A549 (cell line): ENCODE results near the gene SLC6A20.

Experiments
- CBX2 ChIP-seq: fragments of 200-600 bp; sonication (generic); IDR thresholded peaks from 2 replicates; pipeline ENCODE4 v1.6.1; 2016; ENCODE audit warnings: low read depth, mild to moderate bottlenecking, borderline replicate concordance
- CTCF ChIP-seq: fragments of >200 bp; sonication (Bioruptor Twin); formaldehyde crosslinking; IDR thresholded peaks from 3 replicates; pipeline ENCODE4 v1.5.1; 2016
- EHMT2 ChIP-seq: fragments of 200-600 bp; sonication (generic); IDR thresholded peaks from 2 replicates; pipeline ENCODE4 v1.6.1; 2016; ENCODE audit warnings: antibody characterized with exemption, low read depth, mild to moderate bottlenecking, moderate library complexity
- EP300 ChIP-seq, 2 experiments: fragments of >200 bp; sonication (Bioruptor Twin); formaldehyde crosslinking; IDR thresholded peaks; 2 replicates in 1 of 2; 3 replicates in 1 of 2; pipeline ENCODE4 v1.6.1; 2016 to 2017
- FOSB ChIP-seq: fragments of 250-450 bp; sonication (Bioruptor Pico); IDR thresholded peaks from 2 replicates; pipeline ENCODE4 v1.5.0; 2020; ENCODE audit warnings: mild to moderate bottlenecking, moderate library complexity
- JUNB ChIP-seq: fragments of >200 bp; sonication (Bioruptor Twin); formaldehyde crosslinking; IDR thresholded peaks from 2 replicates; pipeline ENCODE4 v1.6.1; 2016
- KDM5A ChIP-seq: fragments of 200-600 bp; sonication (generic); IDR thresholded peaks from 2 replicates; pipeline ENCODE4 v1.6.1; 2016; ENCODE audit warnings: antibody characterized with exemption, mild to moderate bottlenecking
- MAFK ChIP-seq: fragments of 450-650 bp; IDR thresholded peaks from 2 replicates; pipeline ENCODE4 v1.6.1; 2014; ENCODE audit not compliant: partially characterized antibody
- MAX ChIP-seq: IDR thresholded peaks from 2 replicates; pipeline ENCODE4 v1.6.1; 2012
- POLR2A ChIP-seq: IDR thresholded peaks from 2 replicates; pipeline ENCODE4 v1.6.1; 2012; ENCODE audit warnings: mild to moderate bottlenecking, low read length
- REST ChIP-seq: fragments of 200-600 bp; sonication (generic); IDR thresholded peaks from 2 replicates; pipeline ENCODE4 v1.6.1; 2016; ENCODE audit warnings: antibody characterized with exemption, mild to moderate bottlenecking, moderate library complexity
- RNF2 ChIP-seq: fragments of 200-600 bp; sonication (generic); IDR thresholded peaks from 2 replicates; pipeline ENCODE4 v1.6.1; 2016; ENCODE audit warnings: low read depth, mild to moderate bottlenecking, antibody characterized with exemption, moderate library complexity, borderline replicate concordance
- SMC3 ChIP-seq: fragments of >200 bp; sonication (Bioruptor Twin); formaldehyde crosslinking; IDR thresholded peaks from 3 replicates; pipeline ENCODE4 v1.6.1; 2018; ENCODE audit warnings: inconsistent platforms
- ZSCAN20 ChIP-seq: fragments of 250-450 bp; sonication (Bioruptor Pico); IDR thresholded peaks from 2 replicates; pipeline ENCODE4 v1.8.0; 2022; ENCODE audit warnings: mild to moderate bottlenecking, moderate library complexity

GRCh38 chr3:45758871-45759270 lies 37.5 kb downstream of the SLC6A20 start:
- TF ChIP-seq CTCF = no peak
- no peak for TF ChIP-seq SMC3
- TF ChIP-seq RNF2 = no peak
- TF ChIP-seq CBX2 = no peak
- TF ChIP-seq POLR2A = no peak
- TF ChIP-seq REST = no peak
- no peak for TF ChIP-seq FOSB (CRISPR knock-in tag)
- TF ChIP-seq EHMT2 = no peak
- no peak for TF ChIP-seq KDM5A
- no peak for TF ChIP-seq MAX
- TF ChIP-seq JUNB = no peak
- no peak for TF ChIP-seq MAFK
- no peak for TF ChIP-seq EP300 (IDR thresholded peaks at IDR 0.05)
- no peak for TF ChIP-seq ZSCAN20 (CRISPR knock-in tag)
